ENCODE results near the gene DHRS2.
"Not testable (repeated sequence)": the region's sequence is repeated elsewhere in the genome, so short reads cannot be mapped to it uniquely, and the experiment has no call there.

DHRS2 gene

GRCh38 chr14:23636317-23637211 lies at the start of gene DHRS2:
DHRS2 (plus strand) TSS chr14:23636364; CDS start chr14:23638865, 2,501 bp downstream.
- no peak for DNase-seq (ENCODE audit: low read depth)

- peak; percentile 60 for DNase-seq (ENCODE audit: low read depth)
These were observed 47.1 kb upstream of the DHRS2 start for GRCh38 chr14:23588884-23589598.

- no peak for DNase-seq (ENCODE audit: low read depth)
These were observed 46.6 kb upstream of the DHRS2 start for GRCh38 chr14:23589606-23590005.

- no peak for DNase-seq (ENCODE audit: low read depth)
These were observed 46.0 kb upstream of the DHRS2 start for GRCh38 chr14:23590198-23590597.

- not testable (repeated sequence) for DNase-seq (ENCODE audit: low read depth)
These were observed 42.0 kb upstream of the DHRS2 start for GRCh38 chr14:23594191-23594590.

GRCh38 chr14:23600322-23600707 lies 35.8 kb upstream of the DHRS2 start:
- no peak for DNase-seq (ENCODE audit: low read depth)

GRCh38 chr14:23600806-23601205 lies 35.4 kb upstream of the DHRS2 start:
- DNase-seq (ENCODE audit: low read depth) = no peak

GRCh38 chr14:23601424-23601823 lies 34.7 kb upstream of the DHRS2 start:
- no peak for DNase-seq (ENCODE audit: low read depth)

GRCh38 chr14:23601845-23602180 lies 34.4 kb upstream of the DHRS2 start:
- DNase-seq (ENCODE audit: low read depth) = no peak

- DNase-seq (ENCODE audit: low read depth) = no peak
These were observed 33.7 kb upstream of the DHRS2 start for GRCh38 chr14:23602181-23603095.

- no peak for DNase-seq (ENCODE audit: low read depth)
These were observed 33.1 kb upstream of the DHRS2 start for GRCh38 chr14:23603103-23603502.

GRCh38 chr14:23604148-23604547 lies 32.0 kb upstream of the DHRS2 start:
- DNase-seq (ENCODE audit: low read depth) = no peak

GRCh38 chr14:23604675-23605170 lies 31.4 kb upstream of the DHRS2 start:
- DNase-seq (ENCODE audit: low read depth) = no peak

GRCh38 chr14:23605931-23606585 lies 30.1 kb upstream of the DHRS2 start:
- DNase-seq (ENCODE audit: low read depth) = no peak

GRCh38 chr14:23608454-23608853 lies 27.7 kb upstream of the DHRS2 start:
- DNase-seq (ENCODE audit: low read depth) = no peak

- no peak for DNase-seq (ENCODE audit: low read depth)
These were observed 27.2 kb upstream of the DHRS2 start for GRCh38 chr14:23609001-23609400.

- not testable (repeated sequence) for DNase-seq (ENCODE audit: low read depth)
These were observed 26.6 kb upstream of the DHRS2 start for GRCh38 chr14:23609411-23610089.

GRCh38 chr14:23610090-23610814 lies 25.9 kb upstream of the DHRS2 start:
- DNase-seq (ENCODE audit: low read depth) = no peak

- DNase-seq (ENCODE audit: low read depth) = no peak
These were observed 25.3 kb upstream of the DHRS2 start for GRCh38 chr14:23610815-23611289.

- no peak for DNase-seq (ENCODE audit: low read depth)
These were observed 23.8 kb upstream of the DHRS2 start for GRCh38 chr14:23612354-23612732.
